Measurements from ENCODE around the gene LRMDA.
A peak's percentile ranks its signal among the peaks of the same experiment; 100 is the strongest.

Gene LRMDA

DNA sequence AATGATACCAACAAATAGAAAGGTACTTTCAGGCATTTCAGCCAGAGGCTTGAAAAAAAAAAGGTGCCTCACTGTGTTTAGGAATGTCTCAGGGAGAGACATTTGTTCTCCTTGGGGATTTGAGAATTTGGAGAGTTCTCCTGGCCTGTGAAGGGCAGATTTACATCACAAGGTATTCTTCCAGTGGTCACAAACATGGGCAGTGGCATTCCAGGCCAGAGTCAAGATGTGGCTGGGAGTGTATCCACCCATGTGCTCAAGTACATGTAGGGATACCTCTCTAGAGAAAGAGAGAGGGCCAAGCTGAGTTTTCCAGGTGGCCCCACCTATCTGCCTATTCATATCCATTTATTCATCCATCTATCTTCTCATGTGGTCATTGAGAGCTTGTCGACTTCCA is 253.8 kb downstream of the LRMDA start (continued):
- TF ChIP-seq, protein P1, sequence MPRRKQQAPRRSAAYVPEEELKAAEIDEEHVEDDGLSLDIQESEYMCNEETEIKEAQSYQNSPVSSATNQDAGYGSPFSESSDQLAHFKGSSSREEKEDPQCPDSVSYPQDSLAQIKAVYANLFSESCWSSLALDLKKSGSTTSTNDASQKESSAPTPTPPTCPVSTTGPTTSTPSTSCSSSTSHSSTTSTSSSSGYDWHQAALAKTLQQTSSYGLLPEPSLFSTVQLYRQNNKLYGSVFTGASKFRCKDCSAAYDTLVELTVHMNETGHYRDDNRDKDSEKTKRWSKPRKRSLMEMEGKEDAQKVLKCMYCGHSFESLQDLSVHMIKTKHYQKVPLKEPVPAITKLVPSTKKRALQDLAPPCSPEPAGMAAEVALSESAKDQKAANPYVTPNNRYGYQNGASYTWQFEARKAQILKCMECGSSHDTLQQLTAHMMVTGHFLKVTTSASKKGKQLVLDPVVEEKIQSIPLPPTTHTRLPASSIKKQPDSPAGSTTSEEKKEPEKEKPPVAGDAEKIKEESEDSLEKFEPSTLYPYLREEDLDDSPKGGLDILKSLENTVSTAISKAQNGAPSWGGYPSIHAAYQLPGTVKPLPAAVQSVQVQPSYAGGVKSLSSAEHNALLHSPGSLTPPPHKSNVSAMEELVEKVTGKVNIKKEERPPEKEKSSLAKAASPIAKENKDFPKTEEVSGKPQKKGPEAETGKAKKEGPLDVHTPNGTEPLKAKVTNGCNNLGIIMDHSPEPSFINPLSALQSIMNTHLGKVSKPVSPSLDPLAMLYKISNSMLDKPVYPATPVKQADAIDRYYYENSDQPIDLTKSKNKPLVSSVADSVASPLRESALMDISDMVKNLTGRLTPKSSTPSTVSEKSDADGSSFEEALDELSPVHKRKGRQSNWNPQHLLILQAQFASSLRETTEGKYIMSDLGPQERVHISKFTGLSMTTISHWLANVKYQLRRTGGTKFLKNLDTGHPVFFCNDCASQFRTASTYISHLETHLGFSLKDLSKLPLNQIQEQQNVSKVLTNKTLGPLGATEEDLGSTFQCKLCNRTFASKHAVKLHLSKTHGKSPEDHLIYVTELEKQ (tag by site-specific recombination; IDR thresholded peaks at IDR 0.05; ENCODE audit: borderline replicate concordance): no peak

DNA sequence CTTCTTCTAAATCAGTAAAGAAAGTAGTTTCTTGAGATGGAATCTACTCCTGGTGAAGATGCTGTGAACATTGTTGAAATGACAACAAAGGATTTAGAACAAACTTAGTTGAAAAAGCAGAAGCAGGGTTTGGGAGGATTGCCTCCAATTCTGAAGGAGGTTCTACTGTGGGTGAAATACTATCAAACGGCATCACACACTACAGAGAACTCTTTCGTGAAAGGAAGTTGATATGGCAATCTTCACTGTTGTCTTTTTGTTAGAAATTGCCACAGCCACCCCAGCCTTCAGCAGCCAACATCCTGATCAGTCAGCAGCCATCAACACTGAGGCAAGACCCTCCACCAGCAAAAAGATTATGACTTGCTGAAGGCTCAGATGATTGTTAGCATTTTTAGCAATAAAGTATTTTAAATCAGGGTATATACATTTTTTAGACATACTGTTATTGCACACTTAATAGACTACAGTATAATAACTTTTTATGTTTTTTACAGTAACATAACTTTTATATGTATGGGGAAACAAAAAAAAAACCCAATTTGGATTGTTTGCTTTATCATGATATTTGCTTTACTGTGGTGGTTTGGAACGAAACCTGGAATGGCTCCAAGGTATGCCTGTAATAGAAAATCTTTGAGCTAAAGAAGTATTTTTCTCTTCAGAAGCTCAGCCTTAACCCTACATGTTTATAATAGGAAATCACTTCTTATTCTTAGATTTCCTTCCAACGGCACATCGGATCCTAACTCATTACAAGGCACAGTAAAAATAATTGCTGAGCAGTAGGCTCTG is 257.3 kb downstream of the LRMDA start:
- CTCF ChIA-PET: interaction anchor here (0.7 kb wide), 1 partner anchor 192 kb away, joined by 3 read pairs; no protein-coding TSS in a partner anchor
- POLR2A ChIA-PET: no interaction called here
- TF ChIP-seq ZNF292 (tag by site-specific recombination; IDR thresholded peaks at IDR 0.05; ENCODE audit: borderline replicate concordance, low read depth) (no peak), ZNF341 (tag by site-specific recombination; IDR thresholded peaks at IDR 0.05; ENCODE audit: low read depth) (no peak)
- TF ChIP-seq, protein P2, sequence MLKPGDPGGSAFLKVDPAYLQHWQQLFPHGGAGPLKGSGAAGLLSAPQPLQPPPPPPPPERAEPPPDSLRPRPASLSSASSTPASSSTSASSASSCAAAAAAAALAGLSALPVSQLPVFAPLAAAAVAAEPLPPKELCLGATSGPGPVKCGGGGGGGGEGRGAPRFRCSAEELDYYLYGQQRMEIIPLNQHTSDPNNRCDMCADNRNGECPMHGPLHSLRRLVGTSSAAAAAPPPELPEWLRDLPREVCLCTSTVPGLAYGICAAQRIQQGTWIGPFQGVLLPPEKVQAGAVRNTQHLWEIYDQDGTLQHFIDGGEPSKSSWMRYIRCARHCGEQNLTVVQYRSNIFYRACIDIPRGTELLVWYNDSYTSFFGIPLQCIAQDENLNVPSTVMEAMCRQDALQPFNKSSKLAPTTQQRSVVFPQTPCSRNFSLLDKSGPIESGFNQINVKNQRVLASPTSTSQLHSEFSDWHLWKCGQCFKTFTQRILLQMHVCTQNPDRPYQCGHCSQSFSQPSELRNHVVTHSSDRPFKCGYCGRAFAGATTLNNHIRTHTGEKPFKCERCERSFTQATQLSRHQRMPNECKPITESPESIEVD (tag by site-specific recombination; IDR thresholded peaks at IDR 0.05): peak; percentile 22; the same call in 1 of the 2 replicates
- H3K4me3 ChIP-seq (ENCODE audit: low read depth, low read length): no peak overlapping the region
- no peak overlapping the region for H3K27ac ChIP-seq (ENCODE audit: extremely low read depth, low read depth, low read length)
- H3K4me1 ChIP-seq (ENCODE audit: control insufficient read depth, insufficient read depth, low read length): peaks cover 2% of the 10 kb centered on the region; the same call in 1 of the 2 replicates
- H3K9me3 ChIP-seq (ENCODE audit: control insufficient read depth, insufficient read depth, low read depth, low read length): no peaks in the 10 kb centered on the region
- H3K36me3 ChIP-seq (ENCODE audit: control insufficient read depth in 2 of 2, insufficient read depth in 1 of 2, low read length in 2 of 2): no peaks in the 10 kb centered on the region

DNA sequence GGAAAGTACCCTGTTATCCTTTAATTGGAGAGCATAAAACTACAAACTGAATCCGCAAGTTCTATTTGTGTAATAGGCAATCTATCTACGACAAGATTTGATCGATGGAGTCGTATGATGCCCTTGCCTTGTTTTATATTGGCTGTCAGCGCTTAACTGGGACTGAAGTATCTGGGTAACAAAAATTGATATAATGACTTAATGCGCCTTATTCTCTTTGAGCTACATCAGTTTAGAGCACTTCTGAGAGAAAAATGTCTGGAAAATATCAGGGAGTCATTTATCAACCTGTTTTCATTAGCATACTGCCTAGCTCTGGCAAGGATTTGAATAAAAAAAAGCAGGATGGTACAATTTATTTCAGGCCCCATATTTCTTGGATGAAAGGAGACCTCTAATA is 262.1 kb downstream of the LRMDA start:
- Histone ChIP-seq H3K9me3 (ENCODE audit: control insufficient read depth, insufficient read depth, low read depth, low read length) (no peaks in the 10 kb centered on the region; the same call in 1 of the 2 replicates), H3K36me3 (ENCODE audit: control insufficient read depth in 2 of 2, insufficient read depth in 1 of 2, low read length in 2 of 2) (no peaks in the 10 kb centered on the region), H3K4me3 (ENCODE audit: low read depth, low read length) (no peak overlapping the region), H3K4me1 (ENCODE audit: control insufficient read depth, insufficient read depth, low read length) (no peaks in the 10 kb centered on the region), H3K27ac (ENCODE audit: extremely low read depth, low read depth, low read length) (no peak overlapping the region)
- CTCF ChIA-PET: interaction anchor here (0.7 kb wide), 1 partner anchor 156 kb away, joined by 4 read pairs; no protein-coding TSS in a partner anchor
- POLR2A ChIA-PET: no interaction called here
- TF ChIP-seq ZNF776 (tag by site-specific recombination; IDR thresholded peaks at IDR 0.05; ENCODE audit: borderline replicate concordance): no peak
- TF ChIP-seq KLF9 (tag by site-specific recombination; IDR thresholded peaks at IDR 0.05; ENCODE audit: low read depth): no peak
- TF ChIP-seq ZNF571 (tag by site-specific recombination; IDR thresholded peaks at IDR 0.05): no peak
- TF ChIP-seq ZNF473 (tag by site-specific recombination; IDR thresholded peaks at IDR 0.05): no peak
- TF ChIP-seq GLIS2 (tag by site-specific recombination; IDR thresholded peaks at IDR 0.05): no peak
- TF ChIP-seq ZFP3 (tag by site-specific recombination; IDR thresholded peaks at IDR 0.05; ENCODE audit: low read depth): no peak
- no peak for TF ChIP-seq ZNF629 (tag by site-specific recombination; IDR thresholded peaks at IDR 0.05)
- no peak for TF ChIP-seq ZNF548 (tag by site-specific recombination; IDR thresholded peaks at IDR 0.05)
- TF ChIP-seq ZNF174 (tag by site-specific recombination; IDR thresholded peaks at IDR 0.05): no peak
- no peak for TF ChIP-seq ZNF354C (tag by site-specific recombination; IDR thresholded peaks at IDR 0.05; ENCODE audit: borderline replicate concordance, low read depth)
- no peak for TF ChIP-seq PRDM1 (tag by site-specific recombination; IDR thresholded peaks at IDR 0.05)
- TF ChIP-seq ZNF155 (tag by site-specific recombination; IDR thresholded peaks at IDR 0.05): no peak
- TF ChIP-seq ZNF658 (tag by site-specific recombination; IDR thresholded peaks at IDR 0.05): no peak
- TF ChIP-seq OSR2 (tag by site-specific recombination; IDR thresholded peaks at IDR 0.05): no peak
- no peak for TF ChIP-seq ZNF521 (tag by site-specific recombination; IDR thresholded peaks at IDR 0.05)
- no peak for TF ChIP-seq ZXDB (tag by site-specific recombination; IDR thresholded peaks at IDR 0.05)
- TF ChIP-seq, protein P3, sequence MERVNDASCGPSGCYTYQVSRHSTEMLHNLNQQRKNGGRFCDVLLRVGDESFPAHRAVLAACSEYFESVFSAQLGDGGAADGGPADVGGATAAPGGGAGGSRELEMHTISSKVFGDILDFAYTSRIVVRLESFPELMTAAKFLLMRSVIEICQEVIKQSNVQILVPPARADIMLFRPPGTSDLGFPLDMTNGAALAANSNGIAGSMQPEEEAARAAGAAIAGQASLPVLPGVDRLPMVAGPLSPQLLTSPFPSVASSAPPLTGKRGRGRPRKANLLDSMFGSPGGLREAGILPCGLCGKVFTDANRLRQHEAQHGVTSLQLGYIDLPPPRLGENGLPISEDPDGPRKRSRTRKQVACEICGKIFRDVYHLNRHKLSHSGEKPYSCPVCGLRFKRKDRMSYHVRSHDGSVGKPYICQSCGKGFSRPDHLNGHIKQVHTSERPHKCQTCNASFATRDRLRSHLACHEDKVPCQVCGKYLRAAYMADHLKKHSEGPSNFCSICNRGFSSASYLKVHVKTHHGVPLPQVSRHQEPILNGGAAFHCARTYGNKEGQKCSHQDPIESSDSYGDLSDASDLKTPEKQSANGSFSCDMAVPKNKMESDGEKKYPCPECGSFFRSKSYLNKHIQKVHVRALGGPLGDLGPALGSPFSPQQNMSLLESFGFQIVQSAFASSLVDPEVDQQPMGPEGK (tag by site-specific recombination; IDR thresholded peaks at IDR 0.05): no peak
